WTC11 (cell line): Measurements from ENCODE around the gene MSL1. TPM values are rescaled to one million over a fixed set of nuclear protein-coding genes. Genes with fewer than 3 reads are reported as not detected.

ENCODE experiments used
- ATAC-seq: fragments of 200-7000 bp; cut with Tn5 transposase; 2 replicates; pipeline ENCODE4 v1.10.0; 2021; ENCODE audit warnings: mild to moderate bottlenecking, moderate library complexity
- CTCF ChIA-PET: fragments of 300-600 bp; sonication (Branson Sonifier 250); formaldehyde crosslinking; loops from one replicate; lab custom pipeline; 2021; ENCODE audit warnings: antibody characterized with exemption; lab: Charles Lee
- POLR2A ChIA-PET: fragments of 350-600 bp; sonication (Branson Sonifier 250); formaldehyde crosslinking; loops from one replicate; lab custom pipeline; 2021; ENCODE audit warnings: antibody characterized with exemption; lab: Charles Lee
- DNase-seq: peaks from one replicate; pipeline ENCODE4 v3.0.0; 2021; ENCODE audit warnings: low spot score
- H3K27ac Mint-ChIP-seq: 2 replicates; pipeline ENCODE4 v1.8.0; 2021; ENCODE audit warnings: mixed read lengths
- H3K27me3 Mint-ChIP-seq: 2 replicates; pipeline ENCODE4 v1.8.0; 2021; ENCODE audit warnings: low read depth, mild to moderate bottlenecking, moderate library complexity, mixed read lengths
- H3K36me3 Mint-ChIP-seq: 2 replicates; pipeline ENCODE4 v1.8.0; 2021; ENCODE audit warnings: mixed read lengths
- H3K4me1 Mint-ChIP-seq: 2 replicates; pipeline ENCODE4 v1.8.0; 2022; ENCODE audit warnings: mixed read lengths
- H3K4me3 Mint-ChIP-seq: 2 replicates; pipeline ENCODE4 v1.8.0; 2021; ENCODE audit warnings: mild to moderate bottlenecking, moderate library complexity, mixed read lengths
- H3K9me3 Mint-ChIP-seq: 2 replicates; pipeline ENCODE4 v1.8.0; 2021; ENCODE audit warnings: mixed read lengths
- CREB1 ChIP-seq: sonication (generic); formaldehyde crosslinking; IDR thresholded peaks from 2 replicates; pipeline ENCODE4 v1.8.0; 2023; ENCODE audit warnings: mild to moderate bottlenecking, missing genetic modification reagents
- E2F5 ChIP-seq: sonication (generic); formaldehyde crosslinking; IDR thresholded peaks from 2 replicates; pipeline ENCODE4 v1.8.1; 2022; ENCODE audit warnings: mild to moderate bottlenecking, moderate library complexity, missing genetic modification reagents
- EMX1 ChIP-seq: fragments of 250-450 bp; sonication (Bioruptor Pico); IDR thresholded peaks from 2 replicates; pipeline ENCODE4 v1.8.0; 2021; ENCODE audit warnings: mild to moderate bottlenecking
- ERG ChIP-seq: fragments of 250-450 bp; sonication (Bioruptor Pico); IDR thresholded peaks from 2 replicates; pipeline ENCODE4 v1.8.0; 2021; ENCODE audit warnings: mild to moderate bottlenecking
- FOXP1 ChIP-seq: sonication (generic); formaldehyde crosslinking; IDR thresholded peaks from 2 replicates; pipeline ENCODE4 v1.8.0; 2022; ENCODE audit warnings: missing genetic modification reagents, mild to moderate bottlenecking, moderate library complexity, borderline replicate concordance
- GTF2I ChIP-seq: fragments of 250-450 bp; sonication (Bioruptor Pico); conservative IDR thresholded peaks from 2 replicates; pipeline ENCODE4 v1.4.0; 2021; ENCODE audit warnings: mild to moderate bottlenecking
- IRF1 ChIP-seq: sonication (generic); formaldehyde crosslinking; IDR thresholded peaks from 2 replicates; pipeline ENCODE4 v1.8.0; 2023; ENCODE audit warnings: missing genetic modification reagents
- JAZF1 ChIP-seq: fragments of 250-450 bp; sonication (Bioruptor Pico); IDR thresholded peaks from 2 replicates; pipeline ENCODE4 v1.9.0; 2021; ENCODE audit warnings: moderate library complexity, mild to moderate bottlenecking, inconsistent platforms
- NR1H2 ChIP-seq: sonication (generic); formaldehyde crosslinking; IDR thresholded peaks from 2 replicates; pipeline ENCODE4 v1.9.0; 2021; ENCODE audit warnings: mild to moderate bottlenecking, moderate library complexity, missing genetic modification reagents
- NR2C2 ChIP-seq: sonication (generic); formaldehyde crosslinking; IDR thresholded peaks from 2 replicates; pipeline ENCODE4 v1.8.0; 2022; ENCODE audit warnings: mild to moderate bottlenecking, missing genetic modification reagents
- PRRX2 ChIP-seq: fragments of 250-450 bp; sonication (Bioruptor Pico); IDR thresholded peaks from 2 replicates; pipeline ENCODE4 v1.8.0; 2021; ENCODE audit warnings: mild to moderate bottlenecking
- RELA ChIP-seq: sonication (generic); formaldehyde crosslinking; IDR thresholded peaks from 2 replicates; pipeline ENCODE4 v1.8.1; 2022; ENCODE audit warnings: missing genetic modification reagents, mild to moderate bottlenecking, borderline replicate concordance
- SMAD3 ChIP-seq: sonication (generic); formaldehyde crosslinking; IDR thresholded peaks from 2 replicates; pipeline ENCODE4 v1.8.0; 2022; ENCODE audit warnings: missing genetic modification reagents, mild to moderate bottlenecking, borderline replicate concordance
- SMAD4 ChIP-seq: sonication (generic); formaldehyde crosslinking; IDR thresholded peaks from 2 replicates; pipeline ENCODE4 v1.8.0; 2022; ENCODE audit warnings: mild to moderate bottlenecking, missing genetic modification reagents
- SOX15 ChIP-seq: fragments of 250-450 bp; sonication (Bioruptor Pico); IDR thresholded peaks from 2 replicates; pipeline ENCODE4 v1.9.0; 2021; ENCODE audit warnings: mild to moderate bottlenecking
- TP53 ChIP-seq: sonication (generic); formaldehyde crosslinking; IDR thresholded peaks from 2 replicates; pipeline ENCODE4 v1.8.1; 2023; ENCODE audit warnings: mild to moderate bottlenecking, missing genetic modification reagents
- ZNF396 ChIP-seq: fragments of 250-450 bp; sonication (Bioruptor Pico); IDR thresholded peaks from 2 replicates; pipeline ENCODE4 v1.8.0; 2021; ENCODE audit warnings: mild to moderate bottlenecking, moderate library complexity, borderline replicate concordance
- ZNF532 ChIP-seq: fragments of 250-450 bp; sonication (Bioruptor Pico); IDR thresholded peaks from 2 replicates; pipeline ENCODE4 v1.9.0; 2021; ENCODE audit warnings: mild to moderate bottlenecking, borderline replicate concordance
- ZNF671 ChIP-seq: fragments of 250-450 bp; sonication (Bioruptor Pico); IDR thresholded peaks from 2 replicates; pipeline ENCODE4 v1.8.0; 2021; ENCODE audit warnings: mild to moderate bottlenecking
- total RNA-seq: library from RNA; stranded (reverse); gene quantifications from 3 replicates; pipeline ENCODE4 v1.2.3, GENCODE V29; 2021
- TF ChIP-seq, protein P1 (sequence below): sonication (generic); formaldehyde crosslinking; IDR thresholded peaks from 2 replicates; pipeline ENCODE4 v1.8.0; 2022; ENCODE audit warnings: missing genetic modification reagents

MSL1 gene
- total RNA-seq, 1 experiment from 2014 or later, result 78.1 TPM

GRCh38 chr17:40153603-40154236, 31.9 kb downstream of the MSL1 start:
- ATAC-seq (no peak), DNase-seq (no peak)
- H3K27me3 Mint-ChIP-seq, result no peaks in the 10 kb centered on the region
- ChIA-PET CTCF (interaction anchor here (1.3 to 3.2 kb wide), 2 partner anchors 14 to 38 kb away, joined by 3 to 12 read pairs; no protein-coding TSS in a partner anchor), POLR2A (no interaction called here)
- peaks cover 64% of the 10 kb centered on the region for H3K36me3 Mint-ChIP-seq
- no peak overlapping the region for H3K4me3 Mint-ChIP-seq
- H3K27ac Mint-ChIP-seq, result 0 out of 2 replicates have a peak overlapping the region, but pooled peaks have one; percentile 53
- TF ChIP-seq ERG (CRISPR knock-in tag) (no peak), SOX15 (no peak), RELA (CRISPR knock-in tag) (no peak), GTF2I (CRISPR knock-in tag) (no peak), EMX1 (CRISPR knock-in tag) (no peak), CREB1 (CRISPR knock-in tag) (no peak), JAZF1 (CRISPR knock-in tag) (no peak), E2F5 (no peak), TP53 (no peak), NR2C2 (CRISPR knock-in tag) (no peak), ZNF671 (CRISPR knock-in tag) (no peak), NR1H2 (no peak), ZNF532 (no peak)
- TF ChIP-seq, protein P1, sequence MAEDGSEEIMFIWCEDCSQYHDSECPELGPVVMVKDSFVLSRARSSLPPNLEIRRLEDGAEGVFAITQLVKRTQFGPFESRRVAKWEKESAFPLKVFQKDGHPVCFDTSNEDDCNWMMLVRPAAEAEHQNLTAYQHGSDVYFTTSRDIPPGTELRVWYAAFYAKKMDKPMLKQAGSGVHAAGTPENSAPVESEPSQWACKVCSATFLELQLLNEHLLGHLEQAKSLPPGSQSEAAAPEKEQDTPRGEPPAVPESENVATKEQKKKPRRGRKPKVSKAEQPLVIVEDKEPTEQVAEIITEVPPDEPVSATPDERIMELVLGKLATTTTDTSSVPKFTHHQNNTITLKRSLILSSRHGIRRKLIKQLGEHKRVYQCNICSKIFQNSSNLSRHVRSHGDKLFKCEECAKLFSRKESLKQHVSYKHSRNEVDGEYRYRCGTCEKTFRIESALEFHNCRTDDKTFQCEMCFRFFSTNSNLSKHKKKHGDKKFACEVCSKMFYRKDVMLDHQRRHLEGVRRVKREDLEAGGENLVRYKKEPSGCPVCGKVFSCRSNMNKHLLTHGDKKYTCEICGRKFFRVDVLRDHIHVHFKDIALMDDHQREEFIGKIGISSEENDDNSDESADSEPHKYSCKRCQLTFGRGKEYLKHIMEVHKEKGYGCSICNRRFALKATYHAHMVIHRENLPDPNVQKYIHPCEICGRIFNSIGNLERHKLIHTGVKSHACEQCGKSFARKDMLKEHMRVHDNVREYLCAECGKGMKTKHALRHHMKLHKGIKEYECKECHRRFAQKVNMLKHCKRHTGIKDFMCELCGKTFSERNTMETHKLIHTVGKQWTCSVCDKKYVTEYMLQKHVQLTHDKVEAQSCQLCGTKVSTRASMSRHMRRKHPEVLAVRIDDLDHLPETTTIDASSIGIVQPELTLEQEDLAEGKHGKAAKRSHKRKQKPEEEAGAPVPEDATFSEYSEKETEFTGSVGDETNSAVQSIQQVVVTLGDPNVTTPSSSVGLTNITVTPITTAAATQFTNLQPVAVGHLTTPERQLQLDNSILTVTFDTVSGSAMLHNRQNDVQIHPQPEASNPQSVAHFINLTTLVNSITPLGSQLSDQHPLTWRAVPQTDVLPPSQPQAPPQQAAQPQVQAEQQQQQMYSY (CRISPR knock-in tag), result no peak
- TF ChIP-seq, all 79 proteins: peak for 0
- H3K9me3 Mint-ChIP-seq, result no peaks in the 10 kb centered on the region
- no peaks in the 10 kb centered on the region for H3K4me1 Mint-ChIP-seq

- no peaks in the 10 kb centered on the region for H3K4me1 Mint-ChIP-seq
- ATAC-seq (no peak), DNase-seq (no peak)
- CTCF ChIA-PET, result interaction anchor here (1.2 to 2.6 kb wide), 3 partner anchors 10 to 120 kb away, joined by 3 to 14 read pairs (median 7); no protein-coding TSS in a partner anchor
- H3K27ac Mint-ChIP-seq, result no peak overlapping the region; the same call in 1 of the 2 replicates
- H3K4me3 Mint-ChIP-seq, result no peak overlapping the region
- H3K9me3 Mint-ChIP-seq, result no peaks in the 10 kb centered on the region
- POLR2A ChIA-PET, result no interaction called here
- no peak for TF ChIP-seq SMAD3 (CRISPR knock-in tag)
- TF ChIP-seq PRRX2, result no peak
- TF ChIP-seq SMAD4 (CRISPR knock-in tag), result no peak
- TF ChIP-seq ZNF396 (CRISPR knock-in tag), result no peak
- no peak for TF ChIP-seq EMX1 (CRISPR knock-in tag)
- no peak for TF ChIP-seq IRF1 (CRISPR knock-in tag)
- no peak for TF ChIP-seq FOXP1 (CRISPR knock-in tag)
- TF ChIP-seq CREB1 (CRISPR knock-in tag), result no peak
- no peak for TF ChIP-seq GTF2I (CRISPR knock-in tag)
- TF ChIP-seq, all 79 proteins: peak for 0
- Mint-ChIP-seq H3K27me3 (no peaks in the 10 kb centered on the region), H3K36me3 (peaks cover 53% of the 10 kb centered on the region)
Measured at GRCh38 chr17:40157973-40158372, 36.2 kb downstream of the MSL1 start.
